Rectal smooth muscle tissue (tissue), 1 donor: Measurements from ENCODE around the gene ZNF845.
A peak's percentile ranks its signal among the peaks of the same experiment; 100 is the strongest.
"Not testable (repeated sequence)": the region's sequence is repeated elsewhere in the genome, so short reads cannot be mapped to it uniquely, and the experiment has no call there.

Experiments used
- H3K27ac ChIP-seq: one replicate; pipeline ENCODE4 v1.7.0; 2013; ENCODE audit warnings: low read depth, low read length, inconsistent platforms
- H3K27me3 ChIP-seq: one replicate; pipeline ENCODE4 v1.7.0; 2013; ENCODE audit warnings: low read length; ENCODE audit not compliant: control insufficient read depth, insufficient read depth
- H3K36me3 ChIP-seq: one replicate; pipeline ENCODE4 v1.7.0; 2013; ENCODE audit warnings: low read length; ENCODE audit not compliant: control insufficient read depth, insufficient read depth
- H3K4me1 ChIP-seq: one replicate; pipeline ENCODE4 v1.7.0; 2013; ENCODE audit warnings: low read length; ENCODE audit not compliant: control insufficient read depth, insufficient read depth
- H3K4me3 ChIP-seq: one replicate; pipeline ENCODE4 v1.7.0; 2013; ENCODE audit warnings: low read length
- H3K9ac ChIP-seq: one replicate; pipeline ENCODE4 v1.7.0; 2013; ENCODE audit warnings: low read length

Gene ZNF845

DNA sequence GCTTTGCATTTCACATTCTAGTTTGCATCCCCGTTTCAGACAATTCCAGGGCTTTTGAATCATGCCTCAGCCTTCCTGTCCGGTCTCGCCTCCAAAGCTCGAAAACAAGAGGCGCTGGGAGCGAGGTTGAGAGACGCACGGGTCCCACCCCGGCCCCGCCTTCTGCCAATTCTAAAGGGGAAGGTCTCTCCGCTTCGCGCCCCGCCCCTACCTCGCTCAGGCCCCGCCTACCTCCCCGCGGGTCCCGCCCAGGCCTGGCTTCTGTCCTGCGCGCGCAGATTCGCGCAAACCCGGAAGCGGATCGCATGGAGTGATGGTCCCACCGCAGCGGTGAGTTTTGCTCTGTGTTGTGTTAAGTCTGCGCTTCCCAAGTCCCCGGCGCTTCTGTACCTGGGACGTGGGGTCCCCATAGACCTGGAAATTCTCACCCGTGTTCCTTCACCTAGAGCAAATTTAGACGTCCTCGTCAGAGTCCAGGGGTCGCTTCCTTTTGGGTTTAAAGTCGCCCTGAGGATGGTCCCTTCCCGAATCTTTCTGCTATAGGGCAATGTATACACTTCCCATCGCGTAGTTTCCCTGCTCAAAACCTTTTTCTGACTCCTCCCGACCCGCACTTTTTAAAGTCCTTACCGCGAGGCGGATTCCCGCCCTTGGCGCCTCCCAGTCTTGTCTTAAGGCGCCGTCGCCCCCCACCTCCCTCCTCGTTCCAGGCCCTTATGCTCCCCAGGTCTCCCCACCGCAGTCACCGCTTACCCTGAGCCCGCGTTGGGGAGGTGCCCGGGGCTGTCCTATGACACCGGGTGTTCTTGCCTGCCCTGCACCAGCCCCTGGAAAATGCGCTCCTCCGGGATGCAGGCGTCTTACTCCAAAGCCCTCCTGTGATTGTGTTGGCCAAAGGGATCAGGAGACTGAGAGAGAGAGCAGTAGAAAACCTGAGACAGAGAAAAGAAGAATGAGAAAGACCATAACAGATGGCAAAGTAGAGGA, at the start of gene ZNF845:
Gene ZNF845, plus strand, starts transcription at position 287 of the 987 bp plus-strand sequence. CDS start 7,559 bp downstream, outside the sequence.
- H3K27me3 ChIP-seq, result no peaks in the 10 kb centered on the region
- H3K4me3 ChIP-seq, result peak within 1 kb of the TSS; percentile 88
- no peaks in the 10 kb centered on the region for H3K4me1 ChIP-seq
- H3K9ac ChIP-seq, result peak within 1 kb of the TSS; percentile 35
- H3K36me3 ChIP-seq, result no peaks in the 10 kb centered on the region
- peak within 1 kb of the TSS; percentile 68 for H3K27ac ChIP-seq

DNA sequence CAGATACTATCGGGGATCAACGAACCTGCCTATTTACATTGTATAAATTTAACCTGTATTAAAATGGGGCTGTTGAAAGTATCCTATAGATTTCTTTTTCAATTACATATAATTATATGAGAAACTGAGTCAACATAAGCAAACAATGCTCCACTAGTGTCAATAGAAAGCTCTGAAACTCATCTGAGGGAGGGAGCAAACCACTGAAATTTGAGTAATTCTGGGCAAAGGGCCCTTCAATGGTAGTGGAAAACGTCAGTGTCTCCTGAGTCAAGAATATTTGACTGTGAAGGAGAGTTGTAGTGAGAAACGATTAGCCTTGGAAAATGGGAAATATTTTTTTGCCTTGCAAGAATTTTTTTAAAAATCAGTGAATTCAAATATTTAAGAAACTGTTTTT, 48.5 kb upstream of the ZNF845 start:
- Histone ChIP-seq H3K36me3 (no peaks in the 10 kb centered on the region), H3K27ac (no peak overlapping the region), H3K9ac (no peak overlapping the region), H3K4me1 (no peaks in the 10 kb centered on the region), H3K4me3 (no peak overlapping the region), H3K27me3 (no peaks in the 10 kb centered on the region)

DNA sequence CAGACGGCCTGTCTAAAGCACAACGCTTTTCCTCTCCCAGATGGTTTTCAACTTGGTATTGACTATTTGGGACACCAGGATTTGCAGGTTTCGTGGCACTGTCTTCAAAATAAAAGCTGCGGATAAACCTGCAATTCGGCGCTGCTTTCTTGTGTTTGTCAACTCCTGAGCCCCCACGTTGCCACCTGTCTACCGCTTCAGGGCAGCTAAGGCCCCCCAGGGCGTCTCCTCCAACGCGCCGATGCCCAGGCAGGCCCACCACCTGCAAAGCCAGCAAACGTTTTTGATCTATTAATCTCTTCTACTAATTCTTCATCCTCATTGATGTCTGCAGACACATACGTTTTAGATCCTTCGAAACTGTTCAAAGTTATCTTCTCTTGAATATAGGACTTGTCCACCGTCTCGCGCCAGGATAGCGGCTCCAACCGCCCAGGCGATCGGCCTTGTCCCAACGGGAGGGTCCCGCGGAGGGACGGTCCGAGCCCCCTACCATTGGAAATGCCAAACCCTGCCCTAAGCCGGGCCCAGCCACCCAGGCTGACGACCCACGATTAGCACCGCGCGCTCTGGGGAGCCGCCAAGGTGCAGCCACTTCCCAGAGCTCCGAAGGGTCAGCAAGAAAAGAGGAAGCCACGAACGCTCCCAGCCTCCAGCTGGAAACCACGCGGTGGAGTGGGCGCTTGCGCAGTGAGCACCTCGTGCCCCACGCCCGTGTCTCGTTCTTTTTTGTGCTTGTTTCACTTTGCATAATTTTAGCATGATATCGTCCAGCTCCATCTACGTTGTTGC, 42.6 kb upstream of the ZNF845 start:
- H3K4me1 ChIP-seq, result no peaks in the 10 kb centered on the region
- H3K27ac ChIP-seq, result no peak overlapping the region
- H3K9ac ChIP-seq, result no peak overlapping the region
- H3K4me3 ChIP-seq, result no peak overlapping the region
- no peaks in the 10 kb centered on the region for H3K27me3 ChIP-seq
- H3K36me3 ChIP-seq, result no peaks in the 10 kb centered on the region

DNA sequence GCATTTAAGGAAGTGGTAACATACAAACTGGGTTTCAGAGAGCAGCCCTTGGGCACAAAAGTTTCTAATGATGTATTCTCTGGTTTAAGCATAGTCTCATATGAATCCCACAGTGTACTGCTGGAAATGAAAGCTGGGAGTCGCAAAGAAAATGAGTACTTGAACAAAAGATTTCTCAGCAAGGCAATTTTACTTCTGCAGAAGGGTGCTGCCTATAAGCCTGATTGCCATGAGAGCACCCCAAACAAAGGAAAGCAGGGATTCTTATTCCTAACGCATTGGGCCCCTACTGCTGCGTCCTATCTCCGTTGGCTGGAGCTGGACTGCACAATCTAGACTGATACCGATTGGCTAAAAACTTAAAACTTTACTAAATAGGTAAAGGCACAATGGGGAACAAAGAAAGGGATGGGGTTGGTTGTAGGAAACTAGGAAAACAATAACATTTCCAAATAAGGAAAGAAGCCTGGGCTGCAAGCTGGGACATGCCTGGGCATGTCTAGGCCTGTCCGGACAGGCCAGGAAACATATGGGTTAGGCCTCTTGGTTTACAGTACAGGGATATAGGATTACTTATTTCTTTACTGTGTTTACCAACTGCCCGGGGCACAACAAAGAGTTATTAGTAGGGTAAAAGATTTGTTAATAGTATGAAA, 38.6 kb upstream of the ZNF845 start:
- Histone ChIP-seq H3K4me3 (no peak overlapping the region), H3K27ac (no peak overlapping the region), H3K36me3 (no peaks in the 10 kb centered on the region), H3K27me3 (no peaks in the 10 kb centered on the region), H3K9ac (no peak overlapping the region), H3K4me1 (no peaks in the 10 kb centered on the region)

DNA sequence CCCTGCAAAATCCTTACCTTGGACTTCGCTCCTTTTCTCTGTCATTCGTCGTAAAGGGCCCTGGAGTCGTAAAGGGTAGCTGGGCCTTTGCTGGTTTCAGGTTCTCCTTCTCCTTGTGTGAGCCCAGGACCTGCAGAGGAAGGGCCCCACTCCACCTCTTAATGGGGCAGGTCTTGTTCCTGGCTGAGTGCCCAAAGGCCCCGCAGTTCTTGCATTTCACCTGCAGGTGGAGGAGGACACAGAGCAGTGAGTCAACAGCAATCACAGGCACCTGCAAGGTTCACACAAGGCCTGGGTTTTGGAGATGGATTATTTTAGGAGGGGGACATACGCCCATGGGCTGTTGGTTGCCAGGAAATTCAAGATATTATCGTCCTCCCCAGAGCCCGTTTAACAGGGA, 32.2 kb upstream of the ZNF845 start:
- H3K9ac ChIP-seq, H3K4me1 ChIP-seq, H3K36me3 ChIP-seq, H3K27me3 ChIP-seq, H3K4me3 ChIP-seq, H3K27ac ChIP-seq: not testable (repeated sequence)

DNA sequence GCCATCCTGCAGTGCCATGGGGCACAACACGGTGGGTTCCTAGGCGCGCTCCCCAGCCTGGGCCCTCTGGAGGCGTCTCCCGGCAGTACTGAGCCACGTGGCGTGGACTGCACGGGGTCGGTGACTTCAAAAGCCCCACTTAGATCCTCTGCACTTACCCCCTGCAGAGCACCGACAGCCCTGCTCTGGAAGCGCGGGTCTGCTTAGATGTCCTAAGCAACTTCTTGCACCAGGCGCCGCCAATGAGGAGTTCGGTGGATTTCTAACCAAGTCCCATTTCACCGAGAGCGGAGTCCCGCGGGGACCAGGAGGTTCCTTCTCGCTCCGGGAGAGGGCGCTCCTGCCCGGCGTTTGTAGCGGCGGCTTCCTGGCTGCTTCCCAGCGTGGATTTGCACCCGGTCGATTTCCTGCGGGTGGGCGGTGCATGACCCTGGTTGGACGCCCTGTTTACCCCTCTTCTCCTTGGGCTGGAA, 25.2 kb upstream of the ZNF845 start:
- no peak overlapping the region for H3K27ac ChIP-seq
- H3K4me1 ChIP-seq, result no peaks in the 10 kb centered on the region
- H3K4me3 ChIP-seq, result no peak overlapping the region
- H3K27me3 ChIP-seq, result peaks cover 5% of the 10 kb centered on the region
- no peaks in the 10 kb centered on the region for H3K36me3 ChIP-seq
- no peak overlapping the region for H3K9ac ChIP-seq

DNA sequence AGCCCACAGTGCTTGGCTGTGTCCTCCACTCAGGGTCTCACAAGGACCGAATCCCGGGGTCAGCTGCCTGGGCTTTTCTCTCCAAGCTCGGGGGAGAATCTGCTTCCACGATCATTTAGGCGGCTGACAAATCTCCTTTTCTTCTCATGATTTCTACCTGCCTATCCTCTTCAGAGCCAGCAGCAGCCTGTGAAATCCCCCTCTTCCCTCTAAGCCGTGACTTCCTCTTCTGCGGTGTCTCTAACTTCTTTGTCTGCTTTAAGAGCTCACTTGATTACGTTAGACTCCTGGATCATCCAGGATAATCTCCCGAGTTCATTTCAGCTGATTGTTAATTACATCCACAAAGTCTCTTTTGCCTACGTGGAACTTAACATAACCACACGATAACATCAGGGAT, 22.5 kb upstream of the ZNF845 start:
- H3K4me3 ChIP-seq, result no peak overlapping the region
- no peaks in the 10 kb centered on the region for H3K36me3 ChIP-seq
- no peak overlapping the region for H3K9ac ChIP-seq
- no peak overlapping the region for H3K27ac ChIP-seq
- H3K4me1 ChIP-seq, result no peaks in the 10 kb centered on the region
- peaks cover 5% of the 10 kb centered on the region for H3K27me3 ChIP-seq

DNA sequence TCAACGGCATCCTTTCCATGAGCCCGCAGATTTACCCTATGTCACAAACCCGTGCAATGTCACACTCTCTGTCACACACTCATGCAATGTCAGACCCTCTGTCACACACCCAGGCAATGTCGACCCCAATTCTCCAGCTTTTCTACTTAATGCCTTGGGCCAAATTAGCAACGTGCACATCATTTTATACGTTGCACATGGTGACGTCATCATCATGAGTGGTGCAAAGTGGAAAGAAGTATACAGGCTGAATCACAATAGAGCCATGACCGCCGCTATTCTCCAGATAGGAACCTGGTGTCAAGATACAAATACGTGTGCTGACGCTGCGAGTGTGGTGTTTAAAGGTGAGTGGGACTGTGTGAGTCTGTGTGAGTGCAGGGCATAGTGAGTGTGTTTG, 21.7 kb upstream of the ZNF845 start:
- Histone ChIP-seq H3K36me3 (no peaks in the 10 kb centered on the region), H3K27me3 (peaks cover under 1% of the 10 kb centered on the region), H3K4me3 (no peak overlapping the region), H3K4me1 (no peaks in the 10 kb centered on the region), H3K9ac (no peak overlapping the region), H3K27ac (no peak overlapping the region)

DNA sequence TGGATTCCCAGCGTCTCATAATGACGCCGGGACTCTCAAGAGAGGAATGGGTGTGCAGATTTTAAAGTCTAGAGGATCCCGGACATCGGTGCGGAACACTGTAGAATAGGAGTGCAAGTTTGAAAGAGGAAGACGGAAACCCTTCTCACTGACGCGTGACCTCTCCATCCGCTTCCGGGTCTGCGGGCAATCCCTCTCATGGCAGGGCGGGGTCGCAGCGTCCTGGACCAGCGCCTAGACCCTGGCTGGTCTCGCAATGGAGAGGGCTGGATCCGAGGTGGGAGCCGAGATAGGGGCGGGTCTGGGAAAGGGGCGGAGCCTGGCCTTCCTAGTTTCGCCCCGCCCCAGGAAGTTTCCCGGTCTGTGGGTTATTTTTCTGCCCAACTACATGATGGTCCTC, 4.6 kb upstream of the ZNF845 start:
- Histone ChIP-seq H3K4me3 (peak overlapping the region; percentile 16), H3K36me3 (no peaks in the 10 kb centered on the region), H3K9ac (no peak overlapping the region), H3K27me3 (no peaks in the 10 kb centered on the region), H3K27ac (no peak overlapping the region), H3K4me1 (no peaks in the 10 kb centered on the region)

DNA sequence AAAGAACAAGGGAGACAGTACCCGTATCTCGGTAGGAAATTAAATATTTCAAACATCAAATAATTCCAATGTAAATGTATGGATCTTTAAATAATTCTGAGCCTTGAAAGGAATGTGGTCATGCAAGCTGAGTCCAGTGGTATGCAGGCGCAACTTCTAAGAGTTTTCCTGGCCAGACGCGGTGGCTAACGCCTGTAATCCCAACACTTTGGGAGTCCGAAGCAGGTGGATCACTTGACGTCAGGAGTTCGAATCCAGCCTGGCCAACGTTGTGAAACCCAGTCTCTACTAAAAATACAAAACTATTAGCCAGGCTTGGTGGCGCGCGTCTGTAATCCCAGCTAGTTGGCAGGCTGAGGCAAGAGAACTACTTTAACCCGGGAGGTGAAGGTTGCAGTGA, 1.1 kb upstream of the ZNF845 start:
- Histone ChIP-seq H3K9ac (no peak overlapping the region), H3K4me3 (peak overlapping the region; percentile 88), H3K36me3 (no peaks in the 10 kb centered on the region), H3K27me3 (no peaks in the 10 kb centered on the region), H3K4me1 (no peaks in the 10 kb centered on the region), H3K27ac (no peak overlapping the region)

DNA sequence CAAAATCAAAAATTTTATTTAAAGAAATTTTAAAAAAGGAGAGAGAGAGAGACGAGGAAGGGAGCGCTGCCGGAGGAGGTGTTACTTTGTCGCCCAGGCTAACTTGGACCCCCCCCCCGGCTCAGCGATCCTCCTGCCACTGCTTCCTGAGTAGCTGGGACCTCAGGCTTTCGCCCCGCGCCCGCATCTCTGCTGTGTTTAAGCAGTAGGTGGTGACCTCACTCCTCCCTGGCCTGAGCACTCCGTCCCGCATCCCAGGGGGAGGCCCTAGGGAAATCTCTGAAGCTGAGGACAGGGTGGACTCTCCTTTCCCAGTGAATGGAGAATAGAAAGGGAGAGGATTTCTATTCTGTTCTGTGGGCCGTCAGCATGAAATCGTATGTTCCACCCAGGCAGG, 485 bp upstream of the ZNF845 start:
- peak overlapping the region; percentile 64 for H3K27ac ChIP-seq
- no peaks in the 10 kb centered on the region for H3K4me1 ChIP-seq
- peak overlapping the region; percentile 88 for H3K4me3 ChIP-seq
- H3K9ac ChIP-seq, result no peak overlapping the region
- no peaks in the 10 kb centered on the region for H3K36me3 ChIP-seq
- H3K27me3 ChIP-seq, result no peaks in the 10 kb centered on the region

DNA sequence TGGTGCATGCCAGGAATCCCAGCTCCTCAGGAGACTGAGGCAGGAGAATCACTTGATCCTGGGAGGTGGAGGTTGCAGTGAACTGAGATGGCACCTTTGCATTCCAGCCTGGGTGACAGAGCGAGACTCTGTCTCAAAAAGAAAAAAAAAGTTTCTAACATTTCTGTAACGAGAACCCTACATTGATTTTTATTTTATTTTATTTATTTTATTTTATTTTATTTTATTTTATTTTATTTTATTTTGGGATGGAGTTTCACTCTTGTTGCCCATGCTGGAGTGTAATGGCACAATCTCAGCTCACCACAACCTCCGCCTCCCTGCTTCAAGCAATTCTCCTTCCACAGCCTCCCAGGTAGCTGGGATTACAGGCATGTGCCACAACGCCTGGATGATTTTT, 10.9 kb downstream of the ZNF845 start:
- not testable (repeated sequence) for H3K27ac ChIP-seq, H3K4me3 ChIP-seq, H3K9ac ChIP-seq, H3K27me3 ChIP-seq, H3K4me1 ChIP-seq
- H3K36me3 ChIP-seq, result peaks cover 34% of the 10 kb centered on the region
